ENCODE measurements around the gene POLR1F.

GRCh38 chr7:19707240-19707639 is 1.6 kb downstream of the POLR1F start:
- TF ChIP-seq CREB1 (IDR thresholded peaks at IDR 0.05; ENCODE audit: low read depth) (no peak), ZBTB7A (IDR thresholded peaks at IDR 0.05; ENCODE audit: low read depth) (no peak), REST (IDR thresholded peaks at IDR 0.05; ENCODE audit: low read depth) (no peak), TCF12 (IDR thresholded peaks at IDR 0.05; ENCODE audit: low read depth) (no peak), EGR1 (IDR thresholded peaks at IDR 0.05) (no peak), TAF1 (IDR thresholded peaks at IDR 0.05; ENCODE audit: low read depth) (no peak)
